Transverse colon (tissue), 4 donors: ENCODE measurements around the gene CD300LD.

Source experiments
- POLR2AphosphoS5 ChIP-seq, 3 donors: sonication (generic); formaldehyde crosslinking; IDR thresholded peaks; one replicate each; pipeline ENCODE4 v1.6.1; 2016; ENCODE audit warnings: antibody characterized with exemption in 3 of 3
- TF ChIP-seq, protein P1 (sequence below), 5 experiments: fragments of 200-600 bp in 3 of 5; fragments of 450-650 bp in 2 of 5; sonication (generic) in 3 of 5; IDR thresholded peaks; 1 replicate in 2 of 5; 2 replicates in 3 of 5; pipeline ENCODE4 v1.5.1; 2016 to 2017; ENCODE audit warnings: antibody characterized with exemption in 5 of 5, inconsistent platforms in 3 of 5, mild to moderate bottlenecking in 2 of 5, moderate library complexity in 1 of 5

DNA sequence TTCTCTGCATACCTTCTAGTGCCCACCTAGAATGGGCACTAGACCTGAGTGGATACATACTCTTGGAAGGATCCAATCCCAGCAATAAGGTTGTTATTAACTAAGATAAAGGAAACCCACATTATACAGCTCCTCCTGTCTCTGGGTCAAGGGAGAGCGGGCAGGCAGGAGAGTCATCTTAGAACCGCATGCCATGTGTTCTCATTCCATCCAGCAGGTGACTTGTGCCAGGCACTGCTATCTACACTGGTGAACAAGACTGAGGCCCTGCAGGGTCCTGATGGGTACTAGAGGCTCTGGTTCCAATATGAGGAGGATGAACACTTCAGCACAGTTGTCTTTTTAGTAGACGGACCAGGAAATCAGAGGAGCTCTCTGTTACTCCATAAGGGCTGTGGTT lies 18.9 kb downstream of the CD300LD start:
- TF ChIP-seq, protein P1, sequence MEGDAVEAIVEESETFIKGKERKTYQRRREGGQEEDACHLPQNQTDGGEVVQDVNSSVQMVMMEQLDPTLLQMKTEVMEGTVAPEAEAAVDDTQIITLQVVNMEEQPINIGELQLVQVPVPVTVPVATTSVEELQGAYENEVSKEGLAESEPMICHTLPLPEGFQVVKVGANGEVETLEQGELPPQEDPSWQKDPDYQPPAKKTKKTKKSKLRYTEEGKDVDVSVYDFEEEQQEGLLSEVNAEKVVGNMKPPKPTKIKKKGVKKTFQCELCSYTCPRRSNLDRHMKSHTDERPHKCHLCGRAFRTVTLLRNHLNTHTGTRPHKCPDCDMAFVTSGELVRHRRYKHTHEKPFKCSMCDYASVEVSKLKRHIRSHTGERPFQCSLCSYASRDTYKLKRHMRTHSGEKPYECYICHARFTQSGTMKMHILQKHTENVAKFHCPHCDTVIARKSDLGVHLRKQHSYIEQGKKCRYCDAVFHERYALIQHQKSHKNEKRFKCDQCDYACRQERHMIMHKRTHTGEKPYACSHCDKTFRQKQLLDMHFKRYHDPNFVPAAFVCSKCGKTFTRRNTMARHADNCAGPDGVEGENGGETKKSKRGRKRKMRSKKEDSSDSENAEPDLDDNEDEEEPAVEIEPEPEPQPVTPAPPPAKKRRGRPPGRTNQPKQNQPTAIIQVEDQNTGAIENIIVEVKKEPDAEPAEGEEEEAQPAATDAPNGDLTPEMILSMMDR (IDR thresholded peaks at IDR 0.05) = no peak
- no peak for TF ChIP-seq POLR2AphosphoS5 (IDR thresholded peaks at IDR 0.05)
